H1 (cell line): ENCODE results near the gene MAGT1. TPM values are rescaled to one million over a fixed set of nuclear protein-coding genes. Genes with fewer than 3 reads are reported as not detected.

Source experiments
- CHD1 ChIP-seq: IDR thresholded peaks from 2 replicates; pipeline ENCODE4 v1.6.1; 2012; ENCODE audit warnings: low read depth, low read length, improper control_type of control experiment
- CTCF ChIP-seq, 3 experiments: IDR thresholded peaks; 1 replicate in 2 of 3; 2 replicates in 1 of 3; pipeline versions ENCODE4 v1.5.1 to v1.6.1; 2011; ENCODE audit warnings: low read length in 3 of 3, mild to moderate bottlenecking in 3 of 3, inconsistent platforms in 2 of 3, low read depth in 1 of 3, moderate library complexity in 1 of 3; ENCODE audit not compliant: insufficient read depth in 1 of 3; ENCODE audit errors: control extremely low read depth in 1 of 3
- NANOG ChIP-seq: IDR thresholded peaks from 2 replicates; pipeline ENCODE4 v1.6.1; 2011; ENCODE audit warnings: low read length, low read depth, mild to moderate bottlenecking, inconsistent platforms; ENCODE audit not compliant: insufficient read depth, poor library complexity, severe bottlenecking
- polyA plus RNA-seq, 7 experiments: library from polyadenylated mRNA; depleted of rRNA in 3 of 7; stranded (reverse) in 5 of 7; unstranded in 2 of 7; fragments of >200 nt in 5 of 7; fragments of 200-250 nt in 2 of 7; gene quantifications; 1 replicate in 5 of 7; 2 replicates in 1 of 7; 4 replicates in 1 of 7; pipeline versions ENCODE4 v1.2.1 to v1.2.3, GENCODE V29; 2011 to 2013; ENCODE audit warnings: missing spikeins in 2 of 7, mixed read lengths in 2 of 7
- total RNA-seq: library from RNA; stranded (reverse); fragmentation: NEBNext Ultra II Directional; extraction: Animal tissue kit (Norgen Biotek cat#: 25700); gene quantifications from 2 replicates; pipeline ENCODE4 v1.2.1, GENCODE V29; 2021

The MAGT1 gene
- total and polyA plus RNA-seq, 2 of the 8 experiments (the other 6 are each of a cell fraction or from before 2014, with no cell fraction given): 14.4 to 47.6 TPM

- TF ChIP-seq CTCF (IDR thresholded peaks at IDR 0.05; ENCODE audit: control extremely low read depth in 1 of 3, insufficient read depth in 1 of 3, low read depth in 1 of 3, low read length in 3 of 3) (no peak), CHD1 (no peak), NANOG (no peak)
Observed at GRCh38 chrX:77795124-77795523, 100.1 kb downstream of the MAGT1 start (continued).
